Smooth muscle cell (in vitro differentiated cells): ENCODE data around the gene ARHGAP10. TPM values are rescaled to one million over a fixed set of nuclear protein-coding genes. Genes with fewer than 3 reads are reported as not detected.

Experiments used
- DNase-seq: peaks from one replicate; lab custom pipeline; 2025; ENCODE audit not compliant: unreplicated experiment; lab: John Stamatoyannopoulos, UW
- H2AFZ ChIP-seq: fragments of 200-600 bp; sonication (generic); 2 replicates; pipeline ENCODE4 v1.6.0; 2016; ENCODE audit warnings: antibody characterized with exemption, low read depth, mild to moderate bottlenecking
- H3F3A ChIP-seq: fragments of 200-600 bp; sonication (generic); 2 replicates; pipeline ENCODE4 v1.6.0; 2017; ENCODE audit warnings: antibody characterized with exemption, low read depth
- H3K27ac ChIP-seq: fragments of 200-600 bp; sonication (generic); 2 replicates; pipeline ENCODE4 v1.5.1; 2016; ENCODE audit warnings: low read depth, mild to moderate bottlenecking
- H3K27me3 ChIP-seq: fragments of 200-600 bp; sonication (generic); 2 replicates; pipeline ENCODE4 v1.6.1; 2016; ENCODE audit warnings: low read depth, mild to moderate bottlenecking
- H3K36me3 ChIP-seq: fragments of 200-600 bp; sonication (generic); 2 replicates; pipeline ENCODE4 v1.5.1; 2016; ENCODE audit warnings: low read depth
- H3K4me1 ChIP-seq: fragments of 200-600 bp; sonication (generic); 2 replicates; pipeline ENCODE4 v1.5.1; 2016; ENCODE audit warnings: low read depth
- H3K4me2 ChIP-seq: fragments of 200-600 bp; sonication (generic); 2 replicates; pipeline ENCODE4 v1.6.0; 2016; ENCODE audit warnings: mild to moderate bottlenecking
- H3K4me3 ChIP-seq: fragments of 200-600 bp; sonication (generic); 2 replicates; pipeline ENCODE4 v1.5.1; 2016; ENCODE audit warnings: mild to moderate bottlenecking
- H3K79me2 ChIP-seq: fragments of 200-600 bp; sonication (generic); 2 replicates; pipeline ENCODE4 v1.6.0; 2016; ENCODE audit warnings: low read depth, mild to moderate bottlenecking
- H3K9ac ChIP-seq: fragments of 200-600 bp; sonication (generic); 2 replicates; pipeline ENCODE4 v1.6.0; 2016; ENCODE audit warnings: low read depth
- H3K9me3 ChIP-seq: fragments of 200-600 bp; sonication (generic); replicated peaks from 2 replicates; pipeline ENCODE4 v1.5.1; 2016; ENCODE audit warnings: low read depth
- H4K20me1 ChIP-seq: fragments of 200-600 bp; sonication (generic); 2 replicates; pipeline ENCODE4 v1.6.0; 2016; ENCODE audit warnings: low read depth
- WGBS: methylation state at CpG from one replicate; pipeline ENCODE4 v1.1.7; 2016; ENCODE audit warnings: low lambda C conversion rate; 5-methylcytosine and 5-hydroxymethylcytosine counted together
- polyA plus RNA-seq: library from polyadenylated mRNA; unstranded; fragments of >200 nt; fragmentation: Nextera tagmentation; extraction: Ambion mirVana; gene quantifications from 2 replicates; pipeline ENCODE4 v1.2.1, GENCODE V29; 2016
- total RNA-seq: library from RNA; depleted of rRNA; stranded (reverse); fragments of >200 nt; gene quantifications from 2 replicates; pipeline ENCODE4 v1.2.3, GENCODE V29; 2014
- TF ChIP-seq, protein P1 (sequence below): fragments of 200-600 bp; sonication (generic); IDR thresholded peaks from 2 replicates; pipeline ENCODE4 v1.5.1; 2017; ENCODE audit warnings: borderline replicate concordance, mild to moderate bottlenecking, antibody characterized with exemption; ENCODE audit not compliant: insufficient read depth, poor library complexity, severe bottlenecking

The ARHGAP10 gene
- total and polyA plus RNA-seq, 2 experiments from 2014 or later: 6.2 to 11.6 TPM

DNA sequence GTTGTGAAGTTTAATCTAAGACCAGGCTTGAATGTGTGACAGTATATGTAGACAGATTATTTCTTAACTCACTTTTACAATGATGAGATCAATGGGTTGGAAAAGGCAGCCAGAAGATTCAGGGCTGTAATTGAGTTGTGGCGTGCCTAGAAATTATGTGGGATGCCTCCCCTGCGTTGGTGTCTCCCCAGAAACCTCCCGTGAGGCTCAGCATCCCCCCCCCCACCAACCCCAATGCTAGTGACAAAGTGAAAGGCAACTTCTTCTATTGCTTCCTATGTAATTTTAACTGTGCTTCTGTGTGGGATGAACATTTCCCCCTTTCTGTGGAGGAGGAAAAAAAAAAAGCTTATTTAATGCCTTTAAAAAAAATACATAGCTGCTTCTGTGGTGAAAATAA lies 297.9 kb downstream of the ARHGAP10 start:
- Histone ChIP-seq H2AFZ (no peak overlapping the region), H3K9ac (no peak overlapping the region), H3K9me3 (no peaks in the 10 kb centered on the region), H3F3A (no peaks in the 10 kb centered on the region), H3K79me2 (no peaks in the 10 kb centered on the region), H3K27ac (no peak overlapping the region), H4K20me1 (no peaks in the 10 kb centered on the region), H3K4me1 (no peaks in the 10 kb centered on the region), H3K4me2 (no peak overlapping the region), H3K36me3 (peaks cover 9% of the 10 kb centered on the region), H3K27me3 (no peaks in the 10 kb centered on the region), H3K4me3 (no peak overlapping the region)
- TF ChIP-seq, protein P1, sequence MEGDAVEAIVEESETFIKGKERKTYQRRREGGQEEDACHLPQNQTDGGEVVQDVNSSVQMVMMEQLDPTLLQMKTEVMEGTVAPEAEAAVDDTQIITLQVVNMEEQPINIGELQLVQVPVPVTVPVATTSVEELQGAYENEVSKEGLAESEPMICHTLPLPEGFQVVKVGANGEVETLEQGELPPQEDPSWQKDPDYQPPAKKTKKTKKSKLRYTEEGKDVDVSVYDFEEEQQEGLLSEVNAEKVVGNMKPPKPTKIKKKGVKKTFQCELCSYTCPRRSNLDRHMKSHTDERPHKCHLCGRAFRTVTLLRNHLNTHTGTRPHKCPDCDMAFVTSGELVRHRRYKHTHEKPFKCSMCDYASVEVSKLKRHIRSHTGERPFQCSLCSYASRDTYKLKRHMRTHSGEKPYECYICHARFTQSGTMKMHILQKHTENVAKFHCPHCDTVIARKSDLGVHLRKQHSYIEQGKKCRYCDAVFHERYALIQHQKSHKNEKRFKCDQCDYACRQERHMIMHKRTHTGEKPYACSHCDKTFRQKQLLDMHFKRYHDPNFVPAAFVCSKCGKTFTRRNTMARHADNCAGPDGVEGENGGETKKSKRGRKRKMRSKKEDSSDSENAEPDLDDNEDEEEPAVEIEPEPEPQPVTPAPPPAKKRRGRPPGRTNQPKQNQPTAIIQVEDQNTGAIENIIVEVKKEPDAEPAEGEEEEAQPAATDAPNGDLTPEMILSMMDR: no peak
- WGBS: 94% methylated on average over 3 of the region's 3 CpGs
- no peak for DNase-seq

- Histone ChIP-seq H3K4me2 (no peak overlapping the region), H3K4me1 (no peaks in the 10 kb centered on the region), H3K36me3 (peaks cover 9% of the 10 kb centered on the region), H3F3A (no peaks in the 10 kb centered on the region), H3K9me3 (no peaks in the 10 kb centered on the region), H3K79me2 (no peaks in the 10 kb centered on the region), H3K27me3 (no peaks in the 10 kb centered on the region), H3K9ac (no peak overlapping the region), H3K4me3 (no peak overlapping the region), H2AFZ (no peak overlapping the region), H3K27ac (no peak overlapping the region), H4K20me1 (no peaks in the 10 kb centered on the region)
- no peak for DNase-seq
- WGBS: 86% methylated on average over 2 of the region's 2 CpGs
- TF ChIP-seq, protein P1: no peak
Measured at GRCh38 chr4:148030193-148030873, 298.4 kb downstream of the ARHGAP10 start.

GRCh38 chr4:148034813-148035212 lies 302.9 kb downstream of the ARHGAP10 start:
- Histone ChIP-seq H3K79me2 (no peaks in the 10 kb centered on the region), H3K36me3 (no peaks in the 10 kb centered on the region), H3K4me2 (no peak overlapping the region), H3K9me3 (no peaks in the 10 kb centered on the region), H3K27ac (no peak overlapping the region), H3K9ac (no peak overlapping the region), H2AFZ (no peak overlapping the region), H3K27me3 (no peaks in the 10 kb centered on the region), H3F3A (no peaks in the 10 kb centered on the region), H3K4me1 (no peaks in the 10 kb centered on the region), H4K20me1 (no peaks in the 10 kb centered on the region), H3K4me3 (no peak overlapping the region)
- no peak for DNase-seq
- 52% methylated on average over 1 of the region's 1 CpG for WGBS
- TF ChIP-seq, protein P1: no peak
